Endodermal cell (in vitro differentiated cells): Measurements from ENCODE around the gene RAB20. TPM values are rescaled to one million over a fixed set of nuclear protein-coding genes. Genes with fewer than 3 reads are reported as not detected.

Experiments
- DNase-seq: peaks from one replicate; pipeline ENCODE4 v3.0.0-alpha.2; 2017
- H3K27ac ChIP-seq: 2 replicates; pipeline ENCODE4 v1.5.1; 2013; ENCODE audit warnings: mild to moderate bottlenecking, low read depth, low read length, moderate library complexity
- H3K27me3 ChIP-seq: 2 replicates; pipeline ENCODE4 v1.6.1; 2013; ENCODE audit warnings: mild to moderate bottlenecking, low read length, moderate library complexity; ENCODE audit not compliant: insufficient read depth, control insufficient read depth, poor library complexity, severe bottlenecking
- H3K36me3 ChIP-seq: 2 replicates; pipeline ENCODE4 v1.7.0; 2013; ENCODE audit warnings: mild to moderate bottlenecking, low read length, moderate library complexity; ENCODE audit not compliant: control insufficient read depth, insufficient read depth
- H3K4me1 ChIP-seq: one replicate; pipeline ENCODE4 v1.7.0; 2013; ENCODE audit warnings: low read length; ENCODE audit not compliant: control insufficient read depth, insufficient read depth
- H3K4me3 ChIP-seq: 2 replicates; pipeline ENCODE4 v1.5.1; 2013; ENCODE audit warnings: mild to moderate bottlenecking, low read length, moderate library complexity
- H3K9ac ChIP-seq: 2 replicates; pipeline ENCODE4 v1.6.1; 2013; ENCODE audit warnings: mild to moderate bottlenecking, low read length, moderate library complexity; ENCODE audit not compliant: poor library complexity, severe bottlenecking; ENCODE audit errors: extremely low read depth
- H3K9me3 ChIP-seq: 2 replicates; pipeline ENCODE4 v1.6.1; 2013; ENCODE audit warnings: mild to moderate bottlenecking, low read length, moderate library complexity; ENCODE audit not compliant: control insufficient read depth
- H3K27ac Mint-ChIP-seq: 2 replicates; pipeline ENCODE4 v1.8.0; 2020; ENCODE audit warnings: mixed read lengths
- H3K27me3 Mint-ChIP-seq: 2 replicates; pipeline ENCODE4 v1.8.0; 2021; ENCODE audit warnings: mild to moderate bottlenecking, mixed read lengths; ENCODE audit not compliant: insufficient read depth
- H3K36me3 Mint-ChIP-seq: 2 replicates; pipeline ENCODE4 v1.8.0; 2020; ENCODE audit warnings: low read depth, mixed read lengths
- H3K4me1 Mint-ChIP-seq: 2 replicates; pipeline ENCODE4 v1.8.0; 2020; ENCODE audit warnings: mixed read lengths
- H3K4me3 Mint-ChIP-seq: 2 replicates; pipeline ENCODE4 v1.8.0; 2020; ENCODE audit warnings: mild to moderate bottlenecking, moderate library complexity, mixed read lengths
- H3K9me3 Mint-ChIP-seq: 2 replicates; pipeline ENCODE4 v1.8.0; 2020; ENCODE audit warnings: mild to moderate bottlenecking, mixed read lengths
- WGBS, 2 experiments: methylation state at CpG; one replicate each; pipeline versions ENCODE4 v1.1.5 to v1.1.7; 2013; ENCODE audit warnings: missing lambda C conversion rate in 2 of 2, mixed read lengths in 1 of 2; ENCODE audit not compliant: insufficient coverage in 1 of 2, insufficient read length in 1 of 2; 5-methylcytosine and 5-hydroxymethylcytosine counted together
- total RNA-seq, 2 donors: library from RNA; stranded (reverse); fragmentation: NEBNext Ultra II Directional in 1 of 2; extraction: Animal tissue kit (Norgen Biotek cat#: 25700) in 1 of 2; gene quantifications; 2 replicates in 1 of 2; 3 replicates in 1 of 2; pipeline ENCODE4 v1.2.1, GENCODE V29; 2021
- TF ChIP-seq, protein P1 (sequence below): fragments of 200-600 bp; sonication (generic); conservative IDR thresholded peaks from 2 replicates; pipeline ENCODE4 v1.5.0; 2021; ENCODE audit warnings: antibody characterized with exemption, mild to moderate bottlenecking

RAB20 gene
- total RNA-seq, 2 donors from 2014 or later = 12.6 to 14.2 TPM

DNA sequence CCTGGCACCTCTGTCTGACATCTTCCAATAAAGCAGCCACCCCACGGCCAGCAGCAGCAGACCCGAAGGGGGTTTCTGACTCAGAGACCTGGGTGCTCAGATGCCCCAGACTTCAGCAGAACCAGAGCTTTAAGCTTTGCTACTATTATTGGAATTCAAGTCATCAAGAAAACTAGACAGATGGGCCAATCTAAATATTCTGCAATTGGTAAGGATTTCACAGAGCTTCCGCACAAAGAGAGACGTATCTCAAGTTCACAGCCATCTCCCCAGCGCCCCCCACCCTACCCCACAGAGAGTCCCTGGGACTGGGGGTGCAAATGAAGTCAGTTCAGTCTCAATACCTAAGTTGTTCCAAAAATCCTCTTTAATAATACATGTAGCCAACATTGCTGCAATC lies 38.8 kb downstream of the RAB20 start:
- TF ChIP-seq, protein P1, sequence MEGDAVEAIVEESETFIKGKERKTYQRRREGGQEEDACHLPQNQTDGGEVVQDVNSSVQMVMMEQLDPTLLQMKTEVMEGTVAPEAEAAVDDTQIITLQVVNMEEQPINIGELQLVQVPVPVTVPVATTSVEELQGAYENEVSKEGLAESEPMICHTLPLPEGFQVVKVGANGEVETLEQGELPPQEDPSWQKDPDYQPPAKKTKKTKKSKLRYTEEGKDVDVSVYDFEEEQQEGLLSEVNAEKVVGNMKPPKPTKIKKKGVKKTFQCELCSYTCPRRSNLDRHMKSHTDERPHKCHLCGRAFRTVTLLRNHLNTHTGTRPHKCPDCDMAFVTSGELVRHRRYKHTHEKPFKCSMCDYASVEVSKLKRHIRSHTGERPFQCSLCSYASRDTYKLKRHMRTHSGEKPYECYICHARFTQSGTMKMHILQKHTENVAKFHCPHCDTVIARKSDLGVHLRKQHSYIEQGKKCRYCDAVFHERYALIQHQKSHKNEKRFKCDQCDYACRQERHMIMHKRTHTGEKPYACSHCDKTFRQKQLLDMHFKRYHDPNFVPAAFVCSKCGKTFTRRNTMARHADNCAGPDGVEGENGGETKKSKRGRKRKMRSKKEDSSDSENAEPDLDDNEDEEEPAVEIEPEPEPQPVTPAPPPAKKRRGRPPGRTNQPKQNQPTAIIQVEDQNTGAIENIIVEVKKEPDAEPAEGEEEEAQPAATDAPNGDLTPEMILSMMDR = no peak
- Mint-ChIP-seq H3K27me3 (no peaks in the 10 kb centered on the region), H3K36me3 (peaks cover 21% of the 10 kb centered on the region), H3K4me3 (no peak overlapping the region), H3K9me3 (no peaks in the 10 kb centered on the region), H3K4me1 (peaks cover 13% of the 10 kb centered on the region), H3K27ac (no peak overlapping the region)
- WGBS, 2 experiments = 90 to 100% methylated on average over 5 of the region's 5 CpGs
- H3K9me3 ChIP-seq = no peaks in the 10 kb centered on the region
- no peak for DNase-seq
- H3K27ac ChIP-seq = no peak overlapping the region
- H3K9ac ChIP-seq = no peak overlapping the region
- no peak overlapping the region for H3K4me3 ChIP-seq
- no peaks in the 10 kb centered on the region for H3K4me1 ChIP-seq
- H3K36me3 ChIP-seq = peaks cover 9% of the 10 kb centered on the region
- no peaks in the 10 kb centered on the region for H3K27me3 ChIP-seq

DNA sequence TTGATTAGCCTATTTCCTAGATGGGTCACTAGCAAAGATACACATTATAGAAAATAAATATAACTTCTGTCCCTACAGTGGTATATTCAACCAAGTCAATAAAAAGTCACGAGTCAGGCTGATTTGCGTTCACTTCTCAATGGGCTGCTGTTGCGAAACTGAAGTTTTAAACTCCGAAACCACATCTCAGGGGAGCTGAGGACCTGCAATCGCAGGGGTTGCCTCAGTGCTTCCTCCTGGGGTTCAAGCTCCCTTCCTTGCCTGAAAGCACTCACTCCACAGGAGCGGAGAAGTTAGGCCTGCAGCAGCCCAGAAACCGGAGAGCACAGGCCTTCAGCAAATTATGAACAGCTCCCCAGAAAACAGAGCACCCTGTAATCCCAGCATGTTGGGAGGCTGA lies 39.6 kb downstream of the RAB20 start:
- Mint-ChIP-seq H3K4me1 (peaks cover 8% of the 10 kb centered on the region), H3K27ac (peak overlapping the region; percentile 49), H3K27me3 (no peaks in the 10 kb centered on the region), H3K9me3 (no peaks in the 10 kb centered on the region), H3K36me3 (peaks cover 21% of the 10 kb centered on the region), H3K4me3 (no peak overlapping the region)
- no peak overlapping the region for H3K4me3 ChIP-seq
- no peaks in the 10 kb centered on the region for H3K9me3 ChIP-seq
- WGBS, 2 experiments = 95 to 99% methylated on average over 7 of the region's 7 CpGs
- peaks cover 9% of the 10 kb centered on the region for H3K36me3 ChIP-seq
- no peak overlapping the region for H3K27ac ChIP-seq
- TF ChIP-seq, protein P1 = no peak
- DNase-seq = no peak
- H3K9ac ChIP-seq = no peak overlapping the region
- no peaks in the 10 kb centered on the region for H3K4me1 ChIP-seq
- no peaks in the 10 kb centered on the region for H3K27me3 ChIP-seq

DNA sequence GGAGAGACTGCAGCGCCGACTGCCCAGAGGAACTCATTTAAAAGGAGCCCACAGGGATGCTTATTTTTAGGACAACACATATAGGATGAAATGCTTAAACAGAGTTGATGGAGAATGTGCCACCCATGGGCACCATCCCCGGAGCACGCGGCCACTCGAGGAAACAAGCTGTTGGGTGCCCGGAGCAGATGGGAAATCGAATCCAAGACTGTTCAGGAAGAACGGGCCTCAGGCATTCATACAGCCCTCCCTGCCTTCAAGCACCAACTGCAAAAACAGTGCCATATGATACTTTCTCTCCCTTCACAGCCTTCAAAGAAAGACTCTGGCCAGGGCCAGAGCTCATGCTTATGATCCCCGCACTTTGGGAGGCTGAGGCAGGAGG lies 40.2 kb downstream of the RAB20 start:
- no peak for DNase-seq
- no peaks in the 10 kb centered on the region for H3K9me3 ChIP-seq
- H3K4me1 Mint-ChIP-seq = peaks cover 8% of the 10 kb centered on the region
- peaks cover 21% of the 10 kb centered on the region for H3K36me3 Mint-ChIP-seq
- H3K4me1 ChIP-seq = no peaks in the 10 kb centered on the region
- no peak overlapping the region for H3K4me3 Mint-ChIP-seq
- no peak overlapping the region for H3K9ac ChIP-seq
- H3K36me3 ChIP-seq = peaks cover 9% of the 10 kb centered on the region
- TF ChIP-seq, protein P1 = no peak
- H3K27me3 Mint-ChIP-seq = no peaks in the 10 kb centered on the region
- 87 to 96% methylated on average over 6 to 10 of the region's 10 CpGs for WGBS, 2 experiments
- H3K9me3 Mint-ChIP-seq = no peaks in the 10 kb centered on the region
- no peaks in the 10 kb centered on the region for H3K27me3 ChIP-seq
- no peak overlapping the region for H3K4me3 ChIP-seq
- no peak overlapping the region for H3K27ac ChIP-seq
- H3K27ac Mint-ChIP-seq = no peak overlapping the region
